HepG2 (cell line): ENCODE results near the gene ZNF132. TPM values are rescaled to one million over a fixed set of nuclear protein-coding genes. Genes with fewer than 3 reads are reported as not detected.

Source experiments
- ATAC-seq: fragments of 200-7000 bp; cut with Tn5 transposase; 3 replicates; pipeline ENCODE4 v1.9.1; 2020; ENCODE audit warnings: mild to moderate bottlenecking, moderate library complexity
- BruUV-seq: library from RNA; stranded (reverse); fragments of 400-500 nt; replicated peaks from 2 replicates; lab custom pipeline; 2021; lab: Mats Ljungman, UMichigan
- CTCF ChIA-PET: fragments of 300-600 bp; formaldehyde crosslinking; extraction: SDS; loops from one replicate; lab custom pipeline; 2021; ENCODE audit warnings: low total read pairs, inconsistent platforms, low intra/inter-chr PET ratio; lab: Yijun Ruan, JAX
- POLR2A ChIA-PET: fragments of 350-600 bp; sonication (Branson Sonifier 250); formaldehyde crosslinking; loops from one replicate; lab custom pipeline; 2020; ENCODE audit warnings: antibody characterized with exemption, inconsistent platforms; lab: Yijun Ruan, JAX
- DNase-seq: peaks from one replicate; pipeline ENCODE4 v3.0.0-alpha.2; 2015; ENCODE audit warnings: low spot score
- FAIRE-seq: peaks from 3 replicates; lab custom pipeline; 2011; peaks lifted over from hg19 to GRCh38; lab: Jason Lieb, UNC
- H2AFZ ChIP-seq: one replicate; pipeline ENCODE4 v1.6.1; 2011; ENCODE audit warnings: low read length, inconsistent platforms
- H3K27ac ChIP-seq: fragments of 300-600 bp; 3 replicates; pipeline ENCODE4 v1.8.0; 2011; ENCODE audit warnings: mixed run types, mild to moderate bottlenecking, mixed read lengths, low read length, inconsistent platforms; ENCODE audit not compliant: insufficient read depth; ENCODE audit errors: extremely low read length
- H3K27me3 ChIP-seq, 2 experiments: fragments of 200-600 bp in 1 of 2; 2 replicates in 1 of 2; 3 replicates in 1 of 2; pipeline versions ENCODE4 v1.6.0 to v1.8.0; 2011; ENCODE audit warnings: low read length in 2 of 2, mild to moderate bottlenecking in 2 of 2, moderate library complexity in 2 of 2, inconsistent platforms in 1 of 2; ENCODE audit not compliant: insufficient read depth in 2 of 2, control insufficient read depth in 1 of 2
- H3K36me3 ChIP-seq, 2 experiments: fragments of 200-600 bp in 1 of 2; replicated peaks in 1 of 2; 2 replicates in 1 of 2; 3 replicates in 1 of 2; pipeline versions ENCODE4 v1.5.1 to v1.8.0; 2011; ENCODE audit warnings: low read length in 2 of 2, inconsistent platforms in 1 of 2; ENCODE audit not compliant: insufficient read depth in 2 of 2, control insufficient read depth in 1 of 2
- H3K4me1 ChIP-seq: 2 replicates; pipeline ENCODE4 v1.5.1; 2012; ENCODE audit warnings: low read length, inconsistent platforms; ENCODE audit not compliant: insufficient read depth
- H3K4me2 ChIP-seq: 2 replicates; pipeline ENCODE4 v1.6.0; 2011; ENCODE audit warnings: low read depth, low read length, inconsistent platforms
- H3K4me3 ChIP-seq, 3 experiments: fragments of 200-600 bp in 1 of 3; sonication (generic), shearing (Covaris generic) in 1 of 3; replicated peaks in 1 of 3; 2 replicates each; pipeline ENCODE4 v1.5.1; 2011 to 2016; ENCODE audit warnings: low read length in 3 of 3, inconsistent platforms in 2 of 3, low read depth in 2 of 3, mild to moderate bottlenecking in 2 of 3, control low read depth in 1 of 3, mixed read lengths in 1 of 3; ENCODE audit not compliant: insufficient read depth in 1 of 3
- H3K79me2 ChIP-seq: one replicate; pipeline ENCODE4 v1.6.1; 2011; ENCODE audit warnings: low read length, inconsistent platforms; ENCODE audit not compliant: insufficient read depth
- H3K9ac ChIP-seq: 2 replicates; pipeline ENCODE4 v1.6.0; 2011; ENCODE audit warnings: mild to moderate bottlenecking, low read depth, low read length, inconsistent platforms; ENCODE audit not compliant: insufficient read depth
- H3K9me3 ChIP-seq: 2 replicates; pipeline ENCODE4 v1.5.1; 2012; ENCODE audit warnings: mild to moderate bottlenecking, low read length
- H4K20me1 ChIP-seq: 2 replicates; pipeline ENCODE4 v1.6.0; 2011; ENCODE audit warnings: inconsistent platforms, mild to moderate bottlenecking, low read length, moderate library complexity; ENCODE audit not compliant: insufficient read depth
- CBFB ChIP-seq: sonication (generic); formaldehyde crosslinking; IDR thresholded peaks from 2 replicates; pipeline ENCODE4 v1.4.0; 2020; ENCODE audit warnings: missing genetic modification reagents
- CREB1 ChIP-seq, 2 experiments: fragments of 450-650 bp in 1 of 2; IDR thresholded peaks; 2 replicates each; pipeline ENCODE4 v1.6.1; 2016 to 2017; ENCODE audit warnings: control low read depth in 1 of 2, mild to moderate bottlenecking in 1 of 2, missing compliant biosample characterization in 1 of 2, missing genetic modification characterization in 1 of 2
- FOSL2 ChIP-seq: sonication (generic); formaldehyde crosslinking; IDR thresholded peaks from 2 replicates; pipeline ENCODE4 v1.4.0; 2020; ENCODE audit warnings: missing genetic modification reagents
- LCORL ChIP-seq, 2 experiments: fragments of 450-650 bp in 1 of 2; sonication (generic) in 1 of 2; formaldehyde crosslinking in 1 of 2; IDR thresholded peaks; 2 replicates each; pipeline versions ENCODE4 v1.5.0 to v1.6.1; 2017 to 2020; ENCODE audit warnings: antibody characterized with exemption in 1 of 2, missing genetic modification reagents in 1 of 2
- MATR3 ChIP-seq: sonication (generic); formaldehyde crosslinking; IDR thresholded peaks from 2 replicates; pipeline ENCODE4 v1.4.0; 2020; ENCODE audit warnings: missing genetic modification reagents
- MIER3 ChIP-seq: IDR thresholded peaks from 2 replicates; pipeline ENCODE4 v1.6.1; 2016; ENCODE audit warnings: missing compliant biosample characterization, borderline replicate concordance
- MYC ChIP-seq: sonication (generic); formaldehyde crosslinking; IDR thresholded peaks from 2 replicates; pipeline ENCODE4 v1.9.0; 2021; ENCODE audit warnings: missing genetic modification reagents, borderline replicate concordance
- NRL ChIP-seq: sonication (generic); formaldehyde crosslinking; IDR thresholded peaks from 2 replicates; pipeline ENCODE4 v1.5.0; 2020; ENCODE audit warnings: missing genetic modification reagents, mild to moderate bottlenecking, moderate library complexity, borderline replicate concordance
- SAP130 ChIP-seq: IDR thresholded peaks from 2 replicates; pipeline ENCODE4 v1.6.1; 2016; ENCODE audit warnings: low read depth
- TSC22D2 ChIP-seq: sonication (generic); formaldehyde crosslinking; IDR thresholded peaks from 2 replicates; pipeline ENCODE4 v1.5.1; 2020; ENCODE audit warnings: missing genetic modification reagents, mild to moderate bottlenecking, borderline replicate concordance
- USF2 ChIP-seq, 2 experiments: sonication (generic) in 1 of 2; formaldehyde crosslinking in 1 of 2; IDR thresholded peaks; 2 replicates each; pipeline versions ENCODE4 v1.5.1 to v1.6.1; 2011 to 2020; ENCODE audit warnings: borderline replicate concordance in 1 of 2, low read depth in 1 of 2, low read length in 1 of 2, mild to moderate bottlenecking in 1 of 2, missing genetic modification reagents in 1 of 2, moderate library complexity in 1 of 2
- ZMYM3 ChIP-seq: sonication (generic); formaldehyde crosslinking; IDR thresholded peaks from 2 replicates; pipeline ENCODE4 v1.5.1; 2020; ENCODE audit warnings: mild to moderate bottlenecking, missing genetic modification reagents
- ZNF598 ChIP-seq: sonication (generic); formaldehyde crosslinking; IDR thresholded peaks from 2 replicates; pipeline ENCODE4 v1.5.1; 2020; ENCODE audit warnings: mild to moderate bottlenecking, missing genetic modification reagents, borderline replicate concordance
- ZNF784 ChIP-seq: sonication (generic); formaldehyde crosslinking; IDR thresholded peaks from 2 replicates; pipeline ENCODE4 v1.5.1; 2020; ENCODE audit warnings: missing genetic modification reagents, mild to moderate bottlenecking, borderline replicate concordance
- WGBS: methylation state at CpG from one replicate; pipeline ENCODE4 v1.1.6; 2017; ENCODE audit warnings: low lambda C conversion rate; 5-methylcytosine and 5-hydroxymethylcytosine counted together
- in situ Hi-C: cut with HindIII; loops from 2 replicates; pipeline ENCODE4 v1.10.0; 2017; ENCODE audit warnings: low pct_unique_long_range_greater_than_20kb; ENCODE audit not compliant: extremely low pct_ligation_motif_present
- intact Hi-C: fragments of 100-400 bp; cut with micrococcal nuclease; formaldehyde crosslinking; loops from one replicate; pipeline ENCODE4 v1.10.0; 2022; ENCODE audit not compliant: unreplicated experiment
- polyA plus RNA-seq, 8 experiments: library from polyadenylated mRNA; depleted of rRNA in 3 of 8; stranded (reverse) in 7 of 8; unstranded in 1 of 8; fragments of >200 nt; fragmentation: Illumina TruSeq in 4 of 8; extraction: Trizol in 4 of 8; gene quantifications; 2 replicates each; pipeline versions ENCODE4 v1.2.1 to v1.2.3, GENCODE V29; 2011 to 2016; ENCODE audit warnings: low read depth in 4 of 8, missing spikeins in 1 of 8, mixed read lengths in 1 of 8; ENCODE audit not compliant: insufficient read depth in 1 of 8
- total RNA-seq, 5 experiments: library from RNA; depleted of rRNA; stranded (reverse); fragments of >200 nt; fragmentation: Illumina TruSeq; extraction: Trizol; gene quantifications; 2 replicates each; pipeline ENCODE4 v1.2.3, GENCODE V29; 2016; ENCODE audit warnings: low read depth in 1 of 5
- TF ChIP-seq, protein P1 (sequence below): IDR thresholded peaks from 2 replicates; pipeline ENCODE4 v1.6.1; 2012; ENCODE audit warnings: inconsistent platforms

The ZNF132 gene
- total and polyA plus RNA-seq, 2 of the 13 experiments (the other 11 are each of a cell fraction or from before 2014, with no cell fraction given): not detected

DNA sequence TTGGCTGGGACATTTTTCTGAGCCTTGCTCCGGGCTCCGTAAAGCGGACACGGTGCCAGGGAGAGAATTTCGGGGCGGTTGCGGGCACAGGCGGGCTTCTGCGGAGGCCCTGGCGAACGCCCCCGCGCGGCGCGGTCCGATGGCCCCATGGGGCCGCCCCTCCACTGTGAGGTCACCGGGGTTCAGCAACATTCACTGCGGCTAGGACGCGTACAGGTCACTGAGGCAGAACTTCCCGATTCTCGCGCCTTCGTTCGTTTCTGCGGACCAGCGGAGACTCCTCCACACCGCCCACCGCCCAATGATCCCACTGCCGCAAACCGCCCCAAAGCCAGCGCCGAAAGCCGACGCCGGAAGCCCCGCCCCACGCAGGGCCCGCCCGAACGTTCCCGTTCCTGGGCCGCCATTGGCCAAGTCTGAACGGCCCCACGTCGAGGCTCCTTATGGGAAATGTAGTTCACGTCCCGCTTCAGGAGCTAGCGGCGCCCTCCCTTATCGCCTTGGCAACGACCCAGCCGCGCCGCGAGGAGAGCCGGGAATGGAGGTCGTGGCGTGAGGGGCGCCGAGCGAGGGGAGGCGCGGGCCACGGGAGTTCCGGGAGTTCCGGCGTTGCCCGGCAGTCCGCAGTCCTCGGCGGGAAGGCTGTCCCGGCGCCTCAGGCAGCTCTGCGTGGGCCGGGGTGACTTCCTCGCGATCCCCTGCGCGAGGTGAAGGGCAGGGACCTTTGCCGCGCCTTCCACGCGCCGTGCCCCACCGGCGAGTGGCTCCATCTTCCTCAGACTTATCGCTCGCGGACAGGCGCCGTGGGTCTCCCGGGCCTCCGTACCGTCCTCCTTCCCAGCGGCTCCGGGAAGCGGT, 31.6 kb downstream of the ZNF132 start, which contains the start of gene ZNF584 (continued):
- TF ChIP-seq ZNF784 (CRISPR knock-in tag) (0 out of 2 replicates have a peak, but pooled peaks have one; percentile 36), MATR3 (no peak), TSC22D2 (no peak), CREB1 (IDR thresholded peaks at IDR 0.05) (peak; percentile 62), CREB1 (CRISPR knock-in tag; IDR thresholded peaks at IDR 0.05) (peak; percentile 79), ZMYM3 (CRISPR knock-in tag) (no peak), USF2 (IDR thresholded peaks at IDR 0.05; ENCODE audit: low read depth, low read length) (no peak), USF2 (CRISPR knock-in tag; IDR thresholded peaks at IDR 0.05; ENCODE audit: borderline replicate concordance) (no peak; the same call in 1 of the 2 replicates)

GRCh38 chr19:58407658-58408151, 32.2 kb downstream of the ZNF132 start:
- peak overlapping the region; percentile 93 for H3K4me2 ChIP-seq
- peaks cover 38% of the 10 kb centered on the region for H3K4me1 ChIP-seq
- 3% methylated on average over 15 of the region's 22 CpGs for WGBS
- CTCF ChIA-PET: no interaction called here
- no peaks in the 10 kb centered on the region for H3K9me3 ChIP-seq
- H2AFZ ChIP-seq: no peak overlapping the region
- peak overlapping the region; percentile 89 for H3K9ac ChIP-seq
- DNase-seq (peak; percentile 57), ATAC-seq (peak; percentile 74), FAIRE-seq (no peak)
- no peaks in the 10 kb centered on the region; a peak in 1 of 5 replicates for H3K27me3 ChIP-seq
- in situ Hi-C loops (no loop called here), intact Hi-C loops (loop anchor here (5.0 kb wide), 3 partner anchors 45 to 80 kb away; partner anchors contain the start of genes ZNF324, ZNF324B and ZSCAN22)
- peaks cover 21% of the 10 kb centered on the region for H3K79me2 ChIP-seq
- H3K36me3 ChIP-seq: no peaks in the 10 kb centered on the region
- no peaks in the 10 kb centered on the region for H4K20me1 ChIP-seq
- peak overlapping the region; percentile 89 to 98 (median 95) for H3K4me3 ChIP-seq
- POLR2A ChIA-PET: interaction anchor here (0.7 to 1.3 kb wide), 9 partner anchors 20 to 225 kb away, joined by 3 to 16 read pairs (median 5); partner anchors contain the start of genes A1BG, ZNF274, ZNF324B and ZNF497
- TSS peak; percentile 93 for BruUV-seq
- peak overlapping the region; percentile 85 for H3K27ac ChIP-seq
- TF ChIP-seq MIER3 (CRISPR knock-in tag) (no peak), LCORL (IDR thresholded peaks at IDR 0.05) (no peak), LCORL (CRISPR knock-in tag; IDR thresholded peaks at IDR 0.05) (0 out of 2 replicates have a peak, but pooled peaks have one; percentile 18), SAP130 (peak; percentile 26), ZNF598 (CRISPR knock-in tag) (no peak), CBFB (CRISPR knock-in tag) (no peak), MYC (CRISPR knock-in tag) (0 out of 2 replicates have a peak, but pooled peaks have one; percentile 45), NRL (CRISPR knock-in tag) (no peak), FOSL2 (CRISPR knock-in tag) (peak; percentile 11; the same call in 1 of the 2 replicates)
- TF ChIP-seq, protein P1, sequence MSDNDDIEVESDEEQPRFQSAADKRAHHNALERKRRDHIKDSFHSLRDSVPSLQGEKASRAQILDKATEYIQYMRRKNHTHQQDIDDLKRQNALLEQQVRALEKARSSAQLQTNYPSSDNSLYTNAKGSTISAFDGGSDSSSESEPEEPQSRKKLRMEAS: peak; percentile 34; the same call in 1 of the 2 replicates
